GM12872 (cell line): ENCODE data around the gene TCF25.

Experiments used
- TF ChIP-seq, protein P1 (sequence below): IDR thresholded peaks from 3 replicates; pipeline ENCODE4 v1.5.1; 2011; ENCODE audit warnings: low read depth, mild to moderate bottlenecking, low read length, moderate library complexity; ENCODE audit not compliant: insufficient read depth

The TCF25 gene

DNA sequence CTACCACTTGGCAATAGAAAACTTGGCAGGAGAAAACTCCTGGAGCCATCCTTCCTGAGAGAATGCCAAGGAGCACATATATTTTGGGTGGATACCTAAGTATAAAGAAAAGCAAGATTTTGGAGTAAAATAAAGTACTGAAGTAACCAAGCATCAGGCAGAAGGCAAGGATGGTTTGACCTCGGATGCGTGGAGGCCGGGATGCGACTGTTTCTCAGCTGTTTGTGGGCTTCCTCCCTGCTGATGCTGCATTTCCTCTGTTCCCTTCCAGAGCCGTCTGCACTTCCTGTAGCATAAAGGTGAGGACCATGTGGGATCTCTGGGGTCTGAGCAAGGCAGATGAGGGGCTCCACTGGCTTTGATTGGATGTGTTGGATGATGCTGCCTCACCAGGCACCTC, 5.5 kb upstream of the TCF25 start:
- TF ChIP-seq, protein P1, sequence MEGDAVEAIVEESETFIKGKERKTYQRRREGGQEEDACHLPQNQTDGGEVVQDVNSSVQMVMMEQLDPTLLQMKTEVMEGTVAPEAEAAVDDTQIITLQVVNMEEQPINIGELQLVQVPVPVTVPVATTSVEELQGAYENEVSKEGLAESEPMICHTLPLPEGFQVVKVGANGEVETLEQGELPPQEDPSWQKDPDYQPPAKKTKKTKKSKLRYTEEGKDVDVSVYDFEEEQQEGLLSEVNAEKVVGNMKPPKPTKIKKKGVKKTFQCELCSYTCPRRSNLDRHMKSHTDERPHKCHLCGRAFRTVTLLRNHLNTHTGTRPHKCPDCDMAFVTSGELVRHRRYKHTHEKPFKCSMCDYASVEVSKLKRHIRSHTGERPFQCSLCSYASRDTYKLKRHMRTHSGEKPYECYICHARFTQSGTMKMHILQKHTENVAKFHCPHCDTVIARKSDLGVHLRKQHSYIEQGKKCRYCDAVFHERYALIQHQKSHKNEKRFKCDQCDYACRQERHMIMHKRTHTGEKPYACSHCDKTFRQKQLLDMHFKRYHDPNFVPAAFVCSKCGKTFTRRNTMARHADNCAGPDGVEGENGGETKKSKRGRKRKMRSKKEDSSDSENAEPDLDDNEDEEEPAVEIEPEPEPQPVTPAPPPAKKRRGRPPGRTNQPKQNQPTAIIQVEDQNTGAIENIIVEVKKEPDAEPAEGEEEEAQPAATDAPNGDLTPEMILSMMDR: no peak

DNA sequence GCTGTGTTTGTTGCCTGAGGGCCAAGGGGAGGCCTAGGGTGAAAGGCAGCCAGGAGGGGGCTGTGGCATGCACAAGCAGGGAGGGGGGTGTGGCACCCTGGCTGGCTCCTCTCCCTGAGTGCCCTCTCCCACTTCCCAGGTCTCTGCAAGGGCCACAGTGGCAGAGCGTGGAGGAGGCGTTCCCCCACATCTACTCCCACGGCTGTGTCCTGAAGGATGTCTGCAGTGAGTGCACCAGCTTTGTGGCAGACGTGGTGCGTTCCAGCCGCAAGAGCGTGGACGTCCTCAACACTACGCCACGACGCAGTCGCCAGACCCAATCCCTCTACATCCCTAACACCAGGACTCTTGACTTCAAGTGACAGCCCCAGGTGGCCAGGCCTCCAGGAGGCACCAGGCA, 3.5 kb upstream of the TCF25 start:
- TF ChIP-seq, protein P1: no peak

DNA sequence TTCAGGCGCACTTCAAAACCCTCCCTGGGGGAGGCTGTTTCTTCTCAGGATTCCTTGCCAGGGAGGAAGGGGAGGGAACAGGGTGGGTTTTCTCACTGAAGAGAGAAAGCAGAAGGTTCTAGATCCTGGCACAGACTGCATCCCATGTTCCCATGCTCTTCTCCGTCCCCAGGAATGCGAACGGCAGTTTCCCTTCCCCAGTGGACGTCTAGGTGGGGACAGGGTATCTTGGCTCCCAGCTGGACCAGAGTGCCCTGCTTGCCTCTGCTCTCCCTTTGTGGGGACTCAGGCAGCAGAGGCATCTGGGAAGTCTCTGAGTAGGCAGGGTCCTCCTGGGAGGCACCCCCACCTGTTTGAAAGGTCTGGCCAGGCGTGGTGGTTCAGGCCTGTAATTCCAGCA, 3.0 kb upstream of the TCF25 start:
- TF ChIP-seq, protein P1: no peak

DNA sequence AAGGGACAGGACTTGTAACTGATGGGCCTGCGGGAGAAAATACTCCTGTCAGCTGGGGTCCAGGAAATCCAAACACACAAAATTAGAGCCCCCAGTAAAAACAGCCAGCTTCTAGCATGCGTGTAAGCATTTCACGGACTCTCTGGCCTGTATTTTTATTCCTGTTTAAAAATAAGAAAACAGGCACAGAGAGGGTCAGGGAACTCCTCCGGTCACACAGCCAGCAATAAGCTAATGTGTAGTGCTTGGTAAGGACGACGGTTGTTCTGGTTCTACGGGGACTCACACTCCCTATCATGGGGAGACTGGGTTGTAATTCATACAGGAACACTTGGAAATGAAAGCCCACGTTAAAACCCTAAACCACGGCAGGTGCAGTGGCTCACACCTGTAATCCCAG, 1.5 kb upstream of the TCF25 start:
- TF ChIP-seq, protein P1: no peak

DNA sequence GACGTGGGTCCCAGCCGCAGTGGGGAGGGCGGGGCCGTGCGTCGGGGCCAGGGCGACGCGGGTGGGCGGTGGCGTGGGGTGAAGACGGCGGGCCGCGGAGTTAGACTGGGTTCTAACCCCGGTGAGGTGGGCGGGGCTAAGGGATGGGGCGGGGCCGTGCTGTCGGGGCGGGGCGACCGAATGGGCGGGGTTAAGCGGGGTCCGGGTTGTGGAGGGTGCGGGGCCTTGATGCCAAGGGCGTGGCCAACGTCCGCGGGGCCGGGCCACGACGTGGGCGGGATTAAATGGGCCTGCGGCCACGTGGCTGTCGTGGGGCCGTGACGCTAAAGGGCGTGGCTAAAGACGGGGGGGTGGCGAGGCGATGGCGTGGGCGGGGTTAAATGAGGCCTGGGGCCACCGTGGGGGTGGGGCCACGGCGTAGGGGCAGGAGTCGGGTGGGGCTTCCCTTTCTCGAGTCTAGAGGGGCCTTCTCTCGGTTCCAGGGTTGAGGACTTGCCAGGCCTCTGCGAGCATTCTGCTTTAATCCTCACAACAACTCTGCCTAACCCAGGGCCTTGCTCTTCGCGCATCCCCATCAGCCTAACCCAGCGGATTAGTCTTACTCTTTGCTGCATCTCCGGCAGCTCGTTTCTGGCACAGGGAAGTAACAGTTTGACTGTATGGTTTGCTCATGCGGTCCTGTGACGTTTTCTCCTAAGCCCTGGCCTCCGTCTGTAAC, 739 bp downstream of the TCF25 start:
- TF ChIP-seq, protein P1: no peak

DNA sequence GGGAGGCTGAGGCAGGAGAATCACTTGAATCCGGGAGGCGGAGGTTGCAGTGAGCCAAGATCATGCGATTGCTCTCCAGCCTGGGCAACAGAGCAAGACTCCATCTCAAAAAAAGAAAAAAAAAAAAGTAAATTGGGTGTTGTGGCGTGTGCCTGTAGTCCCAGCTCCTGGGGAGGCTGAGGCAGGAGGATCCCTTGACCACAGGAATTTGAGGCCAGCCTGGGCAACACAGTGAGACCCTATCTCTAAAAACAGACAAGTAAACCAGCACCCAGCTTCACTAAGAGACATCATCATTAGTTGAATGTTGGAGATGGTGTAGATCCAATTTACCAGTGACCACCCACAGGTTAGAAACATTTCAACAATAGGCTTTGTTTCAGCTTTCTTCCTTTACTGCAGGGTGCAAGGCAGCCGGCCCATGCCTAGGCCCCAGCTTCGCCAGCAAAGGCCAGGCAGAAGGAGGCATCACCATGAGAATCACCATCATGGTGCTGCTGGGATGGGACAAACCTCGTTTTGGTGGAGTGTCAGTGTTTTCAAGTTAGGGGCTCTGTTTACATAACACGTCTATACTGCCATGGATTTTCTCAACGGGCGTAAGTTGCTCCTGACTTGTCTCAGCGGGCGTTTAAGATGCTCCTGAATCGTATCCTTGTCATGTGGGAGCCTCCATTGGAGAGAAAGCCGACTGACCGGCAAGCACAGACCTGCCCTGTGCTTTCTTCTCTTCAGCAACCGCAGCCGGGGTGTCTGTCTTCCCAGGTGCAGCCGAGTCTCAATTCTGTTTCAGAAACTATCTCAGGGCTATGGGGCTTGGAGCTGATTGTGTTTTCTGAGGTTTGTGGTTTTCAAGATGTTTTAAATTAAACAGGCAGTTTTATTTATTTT, 7.3 kb downstream of the TCF25 start:
- TF ChIP-seq, protein P1: no peak

DNA sequence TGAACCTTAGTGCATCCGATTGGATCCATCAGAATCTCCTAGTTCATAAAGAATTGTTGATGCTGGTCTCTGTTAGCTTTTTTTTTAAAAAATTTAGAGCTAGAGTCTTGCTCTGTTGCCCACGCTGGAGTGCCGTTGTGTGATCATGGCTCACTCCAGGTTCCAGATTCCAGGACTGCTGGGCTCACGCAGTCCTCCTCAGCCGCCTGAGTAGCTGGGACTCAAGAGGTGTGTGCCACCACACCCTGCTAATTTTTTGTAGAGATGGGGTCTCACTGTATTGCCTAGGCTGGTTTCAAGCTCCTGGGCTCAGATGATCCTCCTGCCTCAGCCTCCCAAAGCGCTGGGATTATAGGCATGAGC, 8.0 kb downstream of the TCF25 start:
- TF ChIP-seq, protein P1: no peak
